Frontal cortex (tissue), 4 donors: ENCODE results near the gene NSD1. TPM values are rescaled to one million over a fixed set of nuclear protein-coding genes. Genes with fewer than 3 reads are reported as not detected.
"Not testable (repeated sequence)": the region's sequence is repeated elsewhere in the genome, so short reads cannot be mapped to it uniquely, and the experiment has no call there.

ENCODE experiments used
- DNase-seq, 2 donors: peaks; one replicate each; pipeline ENCODE4 v3.0.0; 2012; ENCODE audit warnings: low spot score in 2 of 2
- FAIRE-seq: peaks from 2 replicates; lab custom pipeline; 2012; peaks lifted over from hg19 to GRCh38; lab: Jason Lieb, UNC
- total RNA-seq: library from RNA; depleted of rRNA; stranded (reverse); fragments of >200 nt; gene quantifications from one replicate; pipeline ENCODE4 v1.2.3, GENCODE V29; 2014
- donor health status: control.
- donor health status: control.
- donor health status: control.

NSD1 gene
- total RNA-seq, 1 donor from 2014 or later: 58.7 TPM

GRCh38 chr5:177301503-177302165, 168.1 kb downstream of the NSD1 start:
- no peak for DNase-seq
- no peak for FAIRE-seq

GRCh38 chr5:177302354-177303110, 169.0 kb downstream of the NSD1 start:
- DNase-seq (no peak), FAIRE-seq (no peak)

GRCh38 chr5:177303121-177303924, 169.8 kb downstream of the NSD1 start, which contains the start of the genes PRELID1 and RAB24:
Gene PRELID1 (plus strand): TSS chr5:177303799. CDS start chr5:177303986, 187 bp downstream.
Gene RAB24 (minus strand): TSS chr5:177303719. CDS start chr5:177303288, 431 bp downstream.
- FAIRE-seq (no peak), DNase-seq (peak; percentile 96 to 99)

- no peak for FAIRE-seq
Measured at GRCh38 chr5:177303925-177304391, 170.4 kb downstream of the NSD1 start.

GRCh38 chr5:177304392-177305119, 171.0 kb downstream of the NSD1 start:
- DNase-seq (no peak), FAIRE-seq (no peak)

More at GRCh38 chr5:177303925-177304391, 170.4 kb downstream of the NSD1 start:
- DNase-seq: no peak

GRCh38 chr5:177306103-177306640, 172.6 kb downstream of the NSD1 start:
- FAIRE-seq, DNase-seq: not testable (repeated sequence)

GRCh38 chr5:177306674-177307543, 173.3 kb downstream of the NSD1 start:
- no peak for DNase-seq
- FAIRE-seq: no peak

- no peak for FAIRE-seq
- no peak for DNase-seq
Measured at GRCh38 chr5:177307544-177308363, 174.2 kb downstream of the NSD1 start.

- no peak for FAIRE-seq
Measured at GRCh38 chr5:177308740-177309139, 175.2 kb downstream of the NSD1 start.

GRCh38 chr5:177309351-177310191, 176.0 kb downstream of the NSD1 start:
- DNase-seq: no peak
- no peak for FAIRE-seq

More at GRCh38 chr5:177308740-177309139, 175.2 kb downstream of the NSD1 start:
- DNase-seq: no peak

- FAIRE-seq (no peak), DNase-seq (no peak)
Measured at GRCh38 chr5:177310332-177310731, 176.8 kb downstream of the NSD1 start.

GRCh38 chr5:177310757-177311391, 177.3 kb downstream of the NSD1 start:
- no peak for FAIRE-seq

GRCh38 chr5:177311392-177311722, 177.8 kb downstream of the NSD1 start:
- FAIRE-seq (no peak), DNase-seq (no peak)

More at GRCh38 chr5:177310757-177311391, 177.3 kb downstream of the NSD1 start:
- DNase-seq: no peak

- FAIRE-seq (no peak), DNase-seq (peak; percentile 95 to 99)
Measured at GRCh38 chr5:177311723-177312648, 178.4 kb downstream of the NSD1 start, which contains the start of gene MXD3. Gene MXD3 (minus strand): TSS chr5:177311898. CDS start chr5:177311830, 68 bp downstream.

GRCh38 chr5:177312649-177313181, 179.1 kb downstream of the NSD1 start:
- no peak for FAIRE-seq
- no peak for DNase-seq
